A549 (cell line): ENCODE data around the gene TENM3. TPM values are rescaled to one million over a fixed set of nuclear protein-coding genes. Genes with fewer than 3 reads are reported as not detected.

Source experiments
- ATAC-seq, 2 experiments: fragments of 200-7000 bp in 1 of 2; fragments of >200 bp in 1 of 2; cut with Nextera tagmentation in 1 of 2; cut with Tn5 transposase in 1 of 2; 3 replicates each; pipeline versions ENCODE4 v1.8.0 to v1.9.1; 2018 to 2020; ENCODE audit warnings: mild to moderate bottlenecking in 1 of 2, moderate library complexity in 1 of 2
- CTCF ChIA-PET: fragments of 300-600 bp; sonication (Branson Sonifier 250); formaldehyde crosslinking; extraction: SDS; loops from one replicate; lab custom pipeline; 2021; ENCODE audit warnings: antibody characterized with exemption, inconsistent platforms; lab: Yijun Ruan, JAX
- POLR2A ChIA-PET: fragments of 350-600 bp; formaldehyde crosslinking; extraction: SDS; loops from one replicate; lab custom pipeline; 2021; ENCODE audit warnings: antibody characterized with exemption, inconsistent platforms; lab: Yijun Ruan, JAX
- DNase-seq, 2 experiments: peaks; one replicate each; pipeline versions ENCODE4 v3.0.0 to v3.0.0-alpha.2; 2011 to 2016; ENCODE audit warnings: low read depth in 1 of 2, low spot score in 1 of 2
- FAIRE-seq: peaks from 2 replicates; lab custom pipeline; 2011; peaks lifted over from hg19 to GRCh38; lab: Jason Lieb, UNC
- H3K27ac ChIP-seq, 2 experiments: fragments of >200 bp; sonication (Bioruptor Twin); formaldehyde crosslinking; 3 replicates each; pipeline ENCODE4 v1.5.1; 2016 to 2017
- H3K4me1 ChIP-seq: fragments of >200 bp; sonication (Bioruptor Twin); formaldehyde crosslinking; 3 replicates; pipeline ENCODE4 v1.6.1; 2016
- H3K4me2 ChIP-seq: fragments of >200 bp; sonication (Bioruptor Twin); formaldehyde crosslinking; 3 replicates; pipeline ENCODE4 v1.6.1; 2016
- H3K4me3 ChIP-seq: fragments of >200 bp; sonication (Bioruptor Twin); formaldehyde crosslinking; 3 replicates; pipeline ENCODE4 v1.5.1; 2016
- H3K9me3 ChIP-seq: fragments of >200 bp; sonication (Bioruptor Twin); formaldehyde crosslinking; 3 replicates; pipeline ENCODE4 v1.6.1; 2016
- BCL3 ChIP-seq: fragments of >200 bp; sonication (Bioruptor Twin); formaldehyde crosslinking; IDR thresholded peaks from 3 replicates; pipeline ENCODE4 v1.6.1; 2016
- BHLHE40 ChIP-seq: IDR thresholded peaks from 2 replicates; pipeline ENCODE4 v1.6.1; 2012; ENCODE audit warnings: low read depth, low read length, inconsistent platforms
- EHF ChIP-seq: fragments of 250-450 bp; sonication (Bioruptor Pico); IDR thresholded peaks from 2 replicates; pipeline ENCODE4 v1.5.0; 2020; ENCODE audit warnings: mild to moderate bottlenecking
- EHMT2 ChIP-seq: fragments of 200-600 bp; sonication (generic); IDR thresholded peaks from 2 replicates; pipeline ENCODE4 v1.6.1; 2016; ENCODE audit warnings: antibody characterized with exemption, low read depth, mild to moderate bottlenecking, moderate library complexity
- ESRRA ChIP-seq: fragments of 150-350 bp; IDR thresholded peaks from 2 replicates; pipeline ENCODE4 v1.6.1; 2014; ENCODE audit warnings: mild to moderate bottlenecking, low read length, borderline replicate concordance
- FOSB ChIP-seq: fragments of 250-450 bp; sonication (Bioruptor Pico); IDR thresholded peaks from 2 replicates; pipeline ENCODE4 v1.5.0; 2020; ENCODE audit warnings: mild to moderate bottlenecking, moderate library complexity
- FOSL2 ChIP-seq, 2 experiments: fragments of 450-650 bp in 1 of 2; fragments of >200 bp in 1 of 2; sonication (Bioruptor Twin) in 1 of 2; formaldehyde crosslinking; IDR thresholded peaks; 2 replicates each; pipeline versions ENCODE4 v1.5.0 to v1.6.1; 2016 to 2020; ENCODE audit warnings: mild to moderate bottlenecking in 1 of 2, moderate library complexity in 1 of 2
- GATA3 ChIP-seq: IDR thresholded peaks from 2 replicates; pipeline ENCODE4 v1.6.1; 2012; ENCODE audit warnings: borderline replicate concordance
- HEYL ChIP-seq: fragments of 250-450 bp; sonication (Bioruptor Pico); IDR thresholded peaks from 2 replicates; pipeline ENCODE4 v1.8.0; 2021; ENCODE audit warnings: mild to moderate bottlenecking, moderate library complexity
- HOXA7 ChIP-seq: fragments of 250-450 bp; sonication (Bioruptor Pico); IDR thresholded peaks from 2 replicates; pipeline ENCODE4 v1.5.0; 2020; ENCODE audit warnings: mild to moderate bottlenecking, moderate library complexity
- HOXB13 ChIP-seq: fragments of 250-450 bp; sonication (Bioruptor Pico); IDR thresholded peaks from 2 replicates; pipeline ENCODE4 v1.5.0; 2020; ENCODE audit warnings: low read depth, mild to moderate bottlenecking, moderate library complexity
- JUN ChIP-seq, 2 experiments: fragments of >200 bp; sonication (Bioruptor Twin); formaldehyde crosslinking; IDR thresholded peaks; 2 replicates in 1 of 2; 3 replicates in 1 of 2; pipeline ENCODE4 v1.6.1; 2016 to 2017
- KDM1A ChIP-seq: fragments of 200-600 bp; sonication (generic); IDR thresholded peaks from 2 replicates; pipeline ENCODE4 v1.6.1; 2016; ENCODE audit warnings: low read depth, mild to moderate bottlenecking
- KDM5A ChIP-seq: fragments of 200-600 bp; sonication (generic); IDR thresholded peaks from 2 replicates; pipeline ENCODE4 v1.6.1; 2016; ENCODE audit warnings: antibody characterized with exemption, mild to moderate bottlenecking
- MAX ChIP-seq: IDR thresholded peaks from 2 replicates; pipeline ENCODE4 v1.6.1; 2012
- MYC ChIP-seq: IDR thresholded peaks from 2 replicates; pipeline ENCODE4 v1.6.1; 2012; ENCODE audit warnings: mild to moderate bottlenecking, inconsistent platforms, low read length, improper control_type of control experiment, borderline replicate concordance
- NFE2L2 ChIP-seq: fragments of 150-350 bp; conservative IDR thresholded peaks from 2 replicates; pipeline ENCODE4 v1.6.1; 2014; ENCODE audit warnings: low read length
- PHF8 ChIP-seq: fragments of 200-600 bp; sonication (generic); IDR thresholded peaks from 2 replicates; pipeline ENCODE4 v1.6.1; 2016; ENCODE audit warnings: low read depth, mild to moderate bottlenecking, antibody characterized with exemption, moderate library complexity, borderline replicate concordance
- POLR2A ChIP-seq: IDR thresholded peaks from 2 replicates; pipeline ENCODE4 v1.6.1; 2012; ENCODE audit warnings: mild to moderate bottlenecking, low read length
- RARB ChIP-seq: fragments of 250-450 bp; sonication (Bioruptor Pico); IDR thresholded peaks from 2 replicates; pipeline ENCODE4 v1.8.0; 2021; ENCODE audit warnings: mild to moderate bottlenecking, moderate library complexity
- SMC3 ChIP-seq: fragments of >200 bp; sonication (Bioruptor Twin); formaldehyde crosslinking; IDR thresholded peaks from 3 replicates; pipeline ENCODE4 v1.6.1; 2018; ENCODE audit warnings: inconsistent platforms
- ZC3H11A ChIP-seq: fragments of 450-650 bp; IDR thresholded peaks from 2 replicates; pipeline ENCODE4 v1.6.1; 2014; ENCODE audit warnings: antibody characterized with exemption, mild to moderate bottlenecking
- ZNF302 ChIP-seq: fragments of 250-450 bp; sonication (Bioruptor Pico); IDR thresholded peaks from 2 replicates; pipeline ENCODE4 v1.9.0; 2021; ENCODE audit warnings: inconsistent platforms, mild to moderate bottlenecking, moderate library complexity
- WGBS: methylation state at CpG from one replicate; pipeline ENCODE4 v1.1.6; 2017; ENCODE audit errors: missing lambda C conversion rate; 5-methylcytosine and 5-hydroxymethylcytosine counted together
- polyA plus RNA-seq, 4 experiments: library from polyadenylated mRNA; depleted of rRNA in 3 of 4; stranded (reverse); fragments of >200 nt; fragmentation: RNase III in 1 of 4; extraction: RNeasy Plus Mini Kit Qiagen cat#74134 plus additional on column Dnase treatment in 1 of 4; gene quantifications; 2 replicates in 3 of 4; 3 replicates in 1 of 4; pipeline ENCODE4 v1.2.3, GENCODE V29; 2011 to 2017
- TF ChIP-seq, protein P1 (sequence below): fragments of 150-350 bp; IDR thresholded peaks from 2 replicates; pipeline ENCODE4 v1.6.1; 2014; ENCODE audit warnings: low read depth, mild to moderate bottlenecking, low read length
- TF ChIP-seq, protein P2 (sequence below): IDR thresholded peaks from 2 replicates; pipeline ENCODE4 v1.6.1; 2012
- TF ChIP-seq, protein P3 (sequence below): fragments of 200-600 bp; sonication (generic); IDR thresholded peaks from 2 replicates; pipeline ENCODE4 v1.6.1; 2016; ENCODE audit warnings: antibody characterized with exemption, mild to moderate bottlenecking, moderate library complexity
- TF ChIP-seq, protein P4 (sequence below): fragments of 450-650 bp; IDR thresholded peaks from 2 replicates; pipeline ENCODE4 v1.6.1; 2014; ENCODE audit warnings: antibody characterized with exemption
- TF ChIP-seq, protein P5 (sequence below): fragments of >200 bp; sonication (Bioruptor Twin); formaldehyde crosslinking; IDR thresholded peaks from 2 replicates; pipeline ENCODE4 v1.6.1; 2016

TENM3 gene
- polyA plus RNA-seq, 2 of the 4 experiments (the other 2 are of a cell fraction) = 2.4 to 7.3 TPM

- TF ChIP-seq SMC3 (no peak), HOXB13 (no peak), MAX (no peak), EHF (CRISPR knock-in tag) (no peak), GATA3 (no peak), BCL3 (no peak), HEYL (CRISPR knock-in tag) (no peak), KDM1A (no peak), NFE2L2 (no peak), ESRRA (no peak), FOSL2 (IDR thresholded peaks at IDR 0.05) (no peak), FOSL2 (CRISPR knock-in tag; IDR thresholded peaks at IDR 0.05) (no peak), BHLHE40 (no peak), ZNF302 (CRISPR knock-in tag) (no peak), PHF8 (no peak), ZC3H11A (no peak), FOSB (CRISPR knock-in tag) (no peak), MYC (no peak), JUN (IDR thresholded peaks at IDR 0.05) (no peak)
- TF ChIP-seq, protein P1, sequence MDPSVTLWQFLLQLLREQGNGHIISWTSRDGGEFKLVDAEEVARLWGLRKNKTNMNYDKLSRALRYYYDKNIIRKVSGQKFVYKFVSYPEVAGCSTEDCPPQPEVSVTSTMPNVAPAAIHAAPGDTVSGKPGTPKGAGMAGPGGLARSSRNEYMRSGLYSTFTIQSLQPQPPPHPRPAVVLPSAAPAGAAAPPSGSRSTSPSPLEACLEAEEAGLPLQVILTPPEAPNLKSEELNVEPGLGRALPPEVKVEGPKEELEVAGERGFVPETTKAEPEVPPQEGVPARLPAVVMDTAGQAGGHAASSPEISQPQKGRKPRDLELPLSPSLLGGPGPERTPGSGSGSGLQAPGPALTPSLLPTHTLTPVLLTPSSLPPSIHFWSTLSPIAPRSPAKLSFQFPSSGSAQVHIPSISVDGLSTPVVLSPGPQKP = no peak
- TF ChIP-seq, protein P2, sequence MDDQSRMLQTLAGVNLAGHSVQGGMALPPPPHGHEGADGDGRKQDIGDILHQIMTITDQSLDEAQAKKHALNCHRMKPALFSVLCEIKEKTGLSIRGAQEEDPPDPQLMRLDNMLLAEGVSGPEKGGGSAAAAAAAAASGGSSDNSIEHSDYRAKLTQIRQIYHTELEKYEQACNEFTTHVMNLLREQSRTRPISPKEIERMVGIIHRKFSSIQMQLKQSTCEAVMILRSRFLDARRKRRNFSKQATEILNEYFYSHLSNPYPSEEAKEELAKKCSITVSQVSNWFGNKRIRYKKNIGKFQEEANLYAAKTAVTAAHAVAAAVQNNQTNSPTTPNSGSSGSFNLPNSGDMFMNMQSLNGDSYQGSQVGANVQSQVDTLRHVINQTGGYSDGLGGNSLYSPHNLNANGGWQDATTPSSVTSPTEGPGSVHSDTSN = no peak
- ChIA-PET POLR2A (no interaction called here), CTCF (no interaction called here)
- H3K4me3 ChIP-seq = no peak overlapping the region
- no peak for DNase-seq
- H3K9me3 ChIP-seq = no peaks in the 10 kb centered on the region
- no peak for FAIRE-seq
- WGBS = 45% methylated on average over 7 of the region's 7 CpGs
- ATAC-seq = no peak
- no peak overlapping the region for H3K27ac ChIP-seq
- no peak overlapping the region for H3K4me2 ChIP-seq
- H3K4me1 ChIP-seq = no peaks in the 10 kb centered on the region
Observed at GRCh38 chr4:182788201-182788600, 545.0 kb downstream of the TENM3 start.

GRCh38 chr4:182789529-182789928 is 546.3 kb downstream of the TENM3 start:
- DNase-seq (no peak), ATAC-seq (no peak), FAIRE-seq (no peak)
- CTCF ChIA-PET = no interaction called here
- Histone ChIP-seq H3K4me1 (no peaks in the 10 kb centered on the region), H3K4me2 (no peak overlapping the region), H3K9me3 (no peaks in the 10 kb centered on the region), H3K27ac (no peak overlapping the region), H3K4me3 (no peak overlapping the region)
- TF ChIP-seq JUN (IDR thresholded peaks at IDR 0.05) = no peak
- TF ChIP-seq, protein P1 = no peak
- no peak for TF ChIP-seq KDM1A
- no peak for TF ChIP-seq MAX
- TF ChIP-seq, protein P3, sequence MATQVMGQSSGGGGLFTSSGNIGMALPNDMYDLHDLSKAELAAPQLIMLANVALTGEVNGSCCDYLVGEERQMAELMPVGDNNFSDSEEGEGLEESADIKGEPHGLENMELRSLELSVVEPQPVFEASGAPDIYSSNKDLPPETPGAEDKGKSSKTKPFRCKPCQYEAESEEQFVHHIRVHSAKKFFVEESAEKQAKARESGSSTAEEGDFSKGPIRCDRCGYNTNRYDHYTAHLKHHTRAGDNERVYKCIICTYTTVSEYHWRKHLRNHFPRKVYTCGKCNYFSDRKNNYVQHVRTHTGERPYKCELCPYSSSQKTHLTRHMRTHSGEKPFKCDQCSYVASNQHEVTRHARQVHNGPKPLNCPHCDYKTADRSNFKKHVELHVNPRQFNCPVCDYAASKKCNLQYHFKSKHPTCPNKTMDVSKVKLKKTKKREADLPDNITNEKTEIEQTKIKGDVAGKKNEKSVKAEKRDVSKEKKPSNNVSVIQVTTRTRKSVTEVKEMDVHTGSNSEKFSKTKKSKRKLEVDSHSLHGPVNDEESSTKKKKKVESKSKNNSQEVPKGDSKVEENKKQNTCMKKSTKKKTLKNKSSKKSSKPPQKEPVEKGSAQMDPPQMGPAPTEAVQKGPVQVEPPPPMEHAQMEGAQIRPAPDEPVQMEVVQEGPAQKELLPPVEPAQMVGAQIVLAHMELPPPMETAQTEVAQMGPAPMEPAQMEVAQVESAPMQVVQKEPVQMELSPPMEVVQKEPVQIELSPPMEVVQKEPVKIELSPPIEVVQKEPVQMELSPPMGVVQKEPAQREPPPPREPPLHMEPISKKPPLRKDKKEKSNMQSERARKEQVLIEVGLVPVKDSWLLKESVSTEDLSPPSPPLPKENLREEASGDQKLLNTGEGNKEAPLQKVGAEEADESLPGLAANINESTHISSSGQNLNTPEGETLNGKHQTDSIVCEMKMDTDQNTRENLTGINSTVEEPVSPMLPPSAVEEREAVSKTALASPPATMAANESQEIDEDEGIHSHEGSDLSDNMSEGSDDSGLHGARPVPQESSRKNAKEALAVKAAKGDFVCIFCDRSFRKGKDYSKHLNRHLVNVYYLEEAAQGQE = no peak
- TF ChIP-seq, protein P4, sequence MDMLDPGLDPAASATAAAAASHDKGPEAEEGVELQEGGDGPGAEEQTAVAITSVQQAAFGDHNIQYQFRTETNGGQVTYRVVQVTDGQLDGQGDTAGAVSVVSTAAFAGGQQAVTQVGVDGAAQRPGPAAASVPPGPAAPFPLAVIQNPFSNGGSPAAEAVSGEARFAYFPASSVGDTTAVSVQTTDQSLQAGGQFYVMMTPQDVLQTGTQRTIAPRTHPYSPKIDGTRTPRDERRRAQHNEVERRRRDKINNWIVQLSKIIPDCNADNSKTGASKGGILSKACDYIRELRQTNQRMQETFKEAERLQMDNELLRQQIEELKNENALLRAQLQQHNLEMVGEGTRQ = no peak
- no peak for TF ChIP-seq HOXA7 (CRISPR knock-in tag)
- no peak for TF ChIP-seq POLR2A
- no peak for TF ChIP-seq KDM5A
- TF ChIP-seq EHMT2 = no peak
- no peak for TF ChIP-seq HEYL (CRISPR knock-in tag)
- TF ChIP-seq RARB = no peak
- TF ChIP-seq, protein P5, sequence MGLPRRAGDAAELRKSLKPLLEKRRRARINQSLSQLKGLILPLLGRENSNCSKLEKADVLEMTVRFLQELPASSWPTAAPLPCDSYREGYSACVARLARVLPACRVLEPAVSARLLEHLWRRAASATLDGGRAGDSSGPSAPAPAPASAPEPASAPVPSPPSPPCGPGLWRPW = no peak
- WGBS = 60% methylated on average over 7 of the region's 7 CpGs
- POLR2A ChIA-PET = no interaction called here
